ENCODE results near the gene SPHK2. TPM values are rescaled to one million over a fixed set of nuclear protein-coding genes. Genes with fewer than 3 reads are reported as not detected.

SPHK2 gene
- total and polyA plus RNA-seq, 2 experiments from 2014 or later, result 22.5 to 25.3 TPM

GRCh38 chr19:48616491-48617056, 2.7 kb upstream of the SPHK2 start:
- TF ChIP-seq CTCF (IDR thresholded peaks at IDR 0.05; ENCODE audit: low read depth, low read length), result no peak
- no peak for DNase-seq (ENCODE audit: low read depth in 1 of 2, low spot score in 1 of 2)
- Histone ChIP-seq H3K36me3 (peaks cover 26% of the 10 kb centered on the region), H3K27ac (no peak overlapping the region), H3K4me1 (ENCODE audit: low read depth) (peaks cover 23% of the 10 kb centered on the region), H3K27me3 (no peaks in the 10 kb centered on the region), H3K4me3 (no peak overlapping the region), H3K9me3 (ENCODE audit: low read depth) (no peaks in the 10 kb centered on the region)

GRCh38 chr19:48617146-48617937, 2.0 kb upstream of the SPHK2 start:
- Histone ChIP-seq H3K27me3 (no peaks in the 10 kb centered on the region), H3K36me3 (peaks cover 26% of the 10 kb centered on the region), H3K4me3 (peak overlapping the region; percentile 89), H3K9me3 (ENCODE audit: low read depth) (no peaks in the 10 kb centered on the region), H3K4me1 (ENCODE audit: low read depth) (peaks cover 23% of the 10 kb centered on the region), H3K27ac (peak overlapping the region; percentile 44)
- DNase-seq (ENCODE audit: low read depth in 1 of 2, low spot score in 1 of 2), result peak in 1 of 2 donors; percentile 61
- peak; percentile 22 for TF ChIP-seq CTCF (IDR thresholded peaks at IDR 0.05; ENCODE audit: low read depth, low read length)

GRCh38 chr19:48618278-48618915, 909 bp upstream of the SPHK2 start:
- no peak for TF ChIP-seq CTCF (IDR thresholded peaks at IDR 0.05; ENCODE audit: low read depth, low read length)
- DNase-seq (ENCODE audit: low read depth in 1 of 2, low spot score in 1 of 2), result peak in 1 of 2 donors; percentile 47
- H3K4me1 ChIP-seq (ENCODE audit: low read depth), result peaks cover 23% of the 10 kb centered on the region

GRCh38 chr19:48619692-48620585, 633 bp downstream of the SPHK2 start:
- H3K27ac ChIP-seq, result peak overlapping the region; percentile 88
- no peaks in the 10 kb centered on the region for H3K9me3 ChIP-seq (ENCODE audit: low read depth)
- TF ChIP-seq CTCF (IDR thresholded peaks at IDR 0.05; ENCODE audit: low read depth, low read length), result no peak
- H3K4me1 ChIP-seq (ENCODE audit: low read depth), result peaks cover 13% of the 10 kb centered on the region
- peak in 1 of 2 donors; percentile 39 for DNase-seq (ENCODE audit: low read depth in 1 of 2, low spot score in 1 of 2)
- peak overlapping the region; percentile 26 for H3K4me3 ChIP-seq
- H3K27me3 ChIP-seq, result no peaks in the 10 kb centered on the region
- peaks cover 24% of the 10 kb centered on the region for H3K36me3 ChIP-seq

More at GRCh38 chr19:48618278-48618915, 909 bp upstream of the SPHK2 start:
- H3K36me3 ChIP-seq, result peaks cover 26% of the 10 kb centered on the region
- peak overlapping the region; percentile 88 for H3K27ac ChIP-seq
- H3K9me3 ChIP-seq (ENCODE audit: low read depth), result no peaks in the 10 kb centered on the region
- H3K4me3 ChIP-seq, result peak overlapping the region; percentile 89
- no peaks in the 10 kb centered on the region for H3K27me3 ChIP-seq

GRCh38 chr19:48623556-48624066, 4.3 kb downstream of the SPHK2 start:
- TF ChIP-seq CTCF (IDR thresholded peaks at IDR 0.05; ENCODE audit: low read depth, low read length), result no peak
- Histone ChIP-seq H3K4me1 (ENCODE audit: low read depth) (peaks cover 8% of the 10 kb centered on the region), H3K27me3 (no peaks in the 10 kb centered on the region), H3K27ac (peak overlapping the region; percentile 80), H3K4me3 (peak overlapping the region; percentile 18), H3K36me3 (no peaks in the 10 kb centered on the region), H3K9me3 (ENCODE audit: low read depth) (no peaks in the 10 kb centered on the region)
- no peak for DNase-seq (ENCODE audit: low read depth in 1 of 2, low spot score in 1 of 2)

All from cardiac muscle cell (in vitro differentiated cells and primary cell).